IMR-90 (cell line): ENCODE measurements around the gene POGK. TPM values are rescaled to one million over a fixed set of nuclear protein-coding genes. Genes with fewer than 3 reads are reported as not detected.

Source experiments
- ATAC-seq: fragments of 200-7000 bp; cut with Tn5 transposase; 2 replicates; pipeline ENCODE4 v1.9.1; 2020; ENCODE audit warnings: low read depth, mild to moderate bottlenecking, moderate library complexity
- BruUV-seq: library from RNA; stranded (reverse); fragments of 400-500 nt; replicated peaks from 2 replicates; lab custom pipeline; 2021; lab: Mats Ljungman, UMichigan
- CTCF ChIA-PET: fragments of 300-600 bp; formaldehyde crosslinking; extraction: SDS; loops from one replicate; lab custom pipeline; 2021; ENCODE audit warnings: antibody characterized with exemption; lab: Yijun Ruan, JAX
- POLR2A ChIA-PET: fragments of 300-600 bp; sonication (Branson Sonifier 250); formaldehyde crosslinking; loops from one replicate; lab custom pipeline; 2022; ENCODE audit warnings: antibody characterized with exemption; ENCODE audit not compliant: unreplicated experiment; lab: Charles Lee
- DNase-seq: peaks from one replicate; pipeline ENCODE4 v3.0.0; 2013
- H2AFZ ChIP-seq: replicated peaks from 2 replicates; pipeline ENCODE3; 2013; ENCODE audit warnings: low read length, mild to moderate bottlenecking; ENCODE audit not compliant: poor library complexity
- H2AK5ac ChIP-seq: 2 replicates; pipeline ENCODE4 v1.6.1; 2013; ENCODE audit warnings: low read depth, low read length, inconsistent platforms
- H2AK9ac ChIP-seq: replicated peaks from 2 replicates; pipeline ENCODE3; 2013; ENCODE audit warnings: mild to moderate bottlenecking, low read depth, low read length, moderate library complexity; ENCODE audit not compliant: poor library complexity
- H2BK120ac ChIP-seq: 2 replicates; pipeline ENCODE4 v1.6.1; 2013; ENCODE audit warnings: low read depth, low read length, inconsistent platforms
- H2BK15ac ChIP-seq: 3 replicates; pipeline ENCODE4 v1.6.1; 2013; ENCODE audit warnings: low read depth, low read length, inconsistent platforms
- H2BK20ac ChIP-seq: 2 replicates; pipeline ENCODE4 v1.6.1; 2013; ENCODE audit warnings: low read depth, mild to moderate bottlenecking, inconsistent platforms, low read length, moderate library complexity
- H2BK5ac ChIP-seq: 2 replicates; pipeline ENCODE4 v1.6.1; 2013; ENCODE audit warnings: mild to moderate bottlenecking, low read depth, low read length, inconsistent platforms; ENCODE audit not compliant: poor library complexity, severe bottlenecking
- H3K14ac ChIP-seq: replicated peaks from 2 replicates; pipeline ENCODE4 v1.6.1; 2013; ENCODE audit warnings: low read depth, low read length, inconsistent platforms
- H3K18ac ChIP-seq: 2 replicates; pipeline ENCODE4 v1.6.1; 2013; ENCODE audit warnings: low read depth, low read length, control low read depth
- H3K23ac ChIP-seq: 2 replicates; pipeline ENCODE4 v1.6.1; 2013; ENCODE audit warnings: low read depth, low read length, inconsistent platforms
- H3K27ac ChIP-seq: 2 replicates; pipeline ENCODE4 v1.5.1; 2013; ENCODE audit warnings: mild to moderate bottlenecking, control low read depth, low read length; ENCODE audit not compliant: insufficient read depth
- H3K27me3 ChIP-seq: 2 replicates; pipeline ENCODE4 v1.6.1; 2013; ENCODE audit warnings: low read length; ENCODE audit not compliant: control insufficient read depth, insufficient read depth
- H3K36me3 ChIP-seq: 2 replicates; pipeline ENCODE4 v1.6.1; 2013; ENCODE audit warnings: low read length, mixed read lengths; ENCODE audit not compliant: control insufficient read depth, insufficient read depth
- H3K4ac ChIP-seq: 2 replicates; pipeline ENCODE4 v1.6.1; 2013; ENCODE audit warnings: low read depth, low read length, inconsistent platforms
- H3K4me1 ChIP-seq: 2 replicates; pipeline ENCODE4 v1.6.1; 2013; ENCODE audit warnings: low read length, mixed read lengths; ENCODE audit not compliant: control insufficient read depth, insufficient read depth
- H3K4me2 ChIP-seq: 2 replicates; pipeline ENCODE4 v1.6.1; 2013; ENCODE audit warnings: low read depth, mild to moderate bottlenecking, control low read depth, low read length, moderate library complexity
- H3K4me3 ChIP-seq: 2 replicates; pipeline ENCODE4 v1.5.1; 2013; ENCODE audit warnings: low read depth, mild to moderate bottlenecking, control low read depth, low read length, moderate library complexity; ENCODE audit not compliant: insufficient read depth
- H3K56ac ChIP-seq: 2 replicates; pipeline ENCODE4 v1.6.1; 2013; ENCODE audit warnings: low read length, inconsistent platforms; ENCODE audit not compliant: insufficient read depth; ENCODE audit errors: extremely low read depth
- H3K79me1 ChIP-seq, 2 experiments: 2 replicates each; pipeline ENCODE4 v1.6.1; 2013; ENCODE audit warnings: low read length in 2 of 2, inconsistent platforms in 1 of 2, low read depth in 1 of 2
- H3K9ac ChIP-seq: 2 replicates; pipeline ENCODE4 v1.6.1; 2013; ENCODE audit warnings: low read depth, low read length, control low read depth
- H3K9me1 ChIP-seq: 2 replicates; pipeline ENCODE4 v1.6.1; 2013; ENCODE audit warnings: low read length, inconsistent platforms; ENCODE audit not compliant: insufficient read depth
- H3K9me3 ChIP-seq: 2 replicates; pipeline ENCODE4 v1.6.1; 2013; ENCODE audit warnings: low read length; ENCODE audit not compliant: control insufficient read depth, insufficient read depth
- H4K20me1 ChIP-seq: 2 replicates; pipeline ENCODE4 v1.6.1; 2013; ENCODE audit warnings: low read length, inconsistent platforms; ENCODE audit not compliant: insufficient read depth
- H4K5ac ChIP-seq: 2 replicates; pipeline ENCODE4 v1.6.1; 2013; ENCODE audit warnings: mild to moderate bottlenecking, low read depth, low read length, control low read depth
- H4K8ac ChIP-seq, 2 experiments: 2 replicates each; pipeline ENCODE4 v1.6.1; 2013; ENCODE audit warnings: low read depth in 2 of 2, low read length in 2 of 2, control low read depth in 1 of 2, inconsistent platforms in 1 of 2
- H4K91ac ChIP-seq: 2 replicates; pipeline ENCODE4 v1.6.1; 2013; ENCODE audit warnings: low read depth, low read length, inconsistent platforms; ENCODE audit not compliant: insufficient read depth
- BHLHE40 ChIP-seq: fragments of 150-350 bp; IDR thresholded peaks from 2 replicates; pipeline ENCODE4 v1.6.1; 2016; ENCODE audit warnings: mild to moderate bottlenecking, low read depth, low read length
- CEBPB ChIP-seq: IDR thresholded peaks from 2 replicates; pipeline ENCODE4 v1.6.1; 2012; ENCODE audit warnings: low read depth, low read length, improper control_type of control experiment
- CHD1 ChIP-seq: IDR thresholded peaks from 2 replicates; pipeline ENCODE4 v1.6.1; 2012; ENCODE audit warnings: low read depth, low read length, improper control_type of control experiment
- FOS ChIP-seq: fragments of 150-350 bp; IDR thresholded peaks from 2 replicates; pipeline ENCODE4 v1.6.1; 2016; ENCODE audit warnings: low read depth, low read length
- MAFK ChIP-seq: IDR thresholded peaks from 2 replicates; pipeline ENCODE4 v1.6.1; 2012; ENCODE audit warnings: low read depth, low read length, improper control_type of control experiment
- MAZ ChIP-seq: IDR thresholded peaks from 2 replicates; pipeline ENCODE4 v1.6.1; 2012; ENCODE audit warnings: low read depth, mild to moderate bottlenecking, low read length, improper control_type of control experiment, moderate library complexity, borderline replicate concordance
- MXI1 ChIP-seq: IDR thresholded peaks from 2 replicates; pipeline ENCODE4 v1.6.1; 2012; ENCODE audit warnings: low read depth, mild to moderate bottlenecking, low read length, moderate library complexity, borderline replicate concordance
- NFE2L2 ChIP-seq: fragments of 150-350 bp; IDR thresholded peaks from 2 replicates; pipeline ENCODE4 v1.6.1; 2016; ENCODE audit warnings: low read depth, mild to moderate bottlenecking, low read length
- POLR2A ChIP-seq: IDR thresholded peaks from 2 replicates; pipeline ENCODE4 v1.6.1; 2012; ENCODE audit warnings: mild to moderate bottlenecking, low read depth, low read length
- RAD21 ChIP-seq: IDR thresholded peaks from 2 replicates; pipeline ENCODE4 v1.6.1; 2012; ENCODE audit warnings: low read length, improper control_type of control experiment
- RCOR1 ChIP-seq: IDR thresholded peaks from 2 replicates; pipeline ENCODE4 v1.6.1; 2012; ENCODE audit warnings: mild to moderate bottlenecking, low read length, improper control_type of control experiment; ENCODE audit not compliant: insufficient replicate concordance
- RFX5 ChIP-seq: IDR thresholded peaks from 2 replicates; pipeline ENCODE4 v1.8.0; 2012; ENCODE audit warnings: low read depth, mild to moderate bottlenecking, low read length, moderate library complexity
- SMC3 ChIP-seq: fragments of 150-350 bp; IDR thresholded peaks from 2 replicates; pipeline ENCODE4 v1.6.1; 2016; ENCODE audit warnings: low read depth, mild to moderate bottlenecking, antibody characterized with exemption, low read length, moderate library complexity
- WGBS, 2 experiments: methylation state at CpG; one replicate each; pipeline versions ENCODE4 v1.1.5 to v1.1.7; 2013; ENCODE audit warnings: missing lambda C conversion rate in 2 of 2; ENCODE audit not compliant: insufficient read length in 1 of 2; ENCODE audit errors: extremely low coverage in 2 of 2; 5-methylcytosine and 5-hydroxymethylcytosine counted together
- dilution Hi-C: fragments of 300-500 bp; cut with HindIII; formaldehyde crosslinking; loops from one replicate; pipeline ENCODE4 v1.14.3; 2018; ENCODE audit warnings: low sequenced_read_pairs; ENCODE audit not compliant: unreplicated experiment
- in situ Hi-C: fragments of 300-500 bp; cut with MboI; formaldehyde crosslinking; loops from 3 replicates; pipeline ENCODE4 v1.14.3; 2019; ENCODE audit warnings: low sequenced_read_pairs, inconsistent platforms, mixed read lengths
- intact Hi-C: fragments of 100-400 bp; cut with micrococcal nuclease; formaldehyde crosslinking; loops from 2 replicates; pipeline ENCODE4 v1.10.0; 2022
- polyA plus RNA-seq, 3 experiments: library from polyadenylated mRNA; depleted of rRNA; stranded (reverse); fragments of >200 nt; gene quantifications; 2 replicates each; pipeline ENCODE4 v1.2.3, GENCODE V29; 2012; ENCODE audit warnings: low replicate concordance in 1 of 3
- total RNA-seq: library from RNA; depleted of rRNA; stranded (reverse); fragments of >200 nt; gene quantifications from 2 replicates; pipeline ENCODE4 v1.2.3, GENCODE V29; 2012
- TF ChIP-seq, protein P1 (sequence below): fragments of 150-350 bp; IDR thresholded peaks from 2 replicates; pipeline ENCODE4 v1.6.1; 2016; ENCODE audit warnings: low read depth, mild to moderate bottlenecking, low read length, moderate library complexity, borderline replicate concordance
- TF ChIP-seq, protein P2 (sequence below): conservative IDR thresholded peaks from 2 replicates; pipeline ENCODE4 v1.5.1; 2012; ENCODE audit warnings: mild to moderate bottlenecking, low read depth, low read length, improper control_type of control experiment
- TF ChIP-seq, protein P3 (sequence below): fragments of 150-350 bp; IDR thresholded peaks from 2 replicates; pipeline ENCODE4 v1.6.1; 2017; ENCODE audit warnings: mild to moderate bottlenecking, antibody characterized with exemption, low read length, low read depth

POGK gene
- total and polyA plus RNA-seq, 2 of the 4 experiments (the other 2 are of a cell fraction), result 11.3 to 25.6 TPM

DNA sequence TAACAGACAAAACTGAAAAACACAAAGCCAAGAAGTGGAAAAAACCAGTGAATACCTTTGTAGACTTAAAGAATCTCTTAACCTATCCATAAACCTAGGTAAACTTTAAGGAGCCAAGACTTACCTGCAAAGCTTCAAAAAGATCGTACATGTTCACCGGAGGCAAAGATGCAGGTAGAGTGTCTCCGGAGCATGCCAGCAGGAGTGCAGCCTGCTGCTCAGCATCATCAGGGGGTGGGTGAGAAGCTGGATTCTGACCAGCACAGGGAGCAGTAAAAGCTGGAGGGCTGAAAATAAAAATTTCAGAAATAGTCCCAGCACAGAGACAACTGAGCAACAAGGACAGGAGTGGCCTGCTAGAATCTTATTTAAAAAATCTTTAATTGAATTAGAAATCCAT is 18.7 kb downstream of the POGK start:
- H2BK120ac ChIP-seq, result no peak overlapping the region
- TF ChIP-seq CHD1 (no peak), POLR2A (no peak), MAFK (no peak), RFX5 (no peak), CEBPB (no peak), SMC3 (no peak), RAD21 (no peak), BHLHE40 (no peak), MAZ (no peak), FOS (no peak), RCOR1 (no peak), NFE2L2 (no peak), MXI1 (no peak)
- TF ChIP-seq, protein P1, sequence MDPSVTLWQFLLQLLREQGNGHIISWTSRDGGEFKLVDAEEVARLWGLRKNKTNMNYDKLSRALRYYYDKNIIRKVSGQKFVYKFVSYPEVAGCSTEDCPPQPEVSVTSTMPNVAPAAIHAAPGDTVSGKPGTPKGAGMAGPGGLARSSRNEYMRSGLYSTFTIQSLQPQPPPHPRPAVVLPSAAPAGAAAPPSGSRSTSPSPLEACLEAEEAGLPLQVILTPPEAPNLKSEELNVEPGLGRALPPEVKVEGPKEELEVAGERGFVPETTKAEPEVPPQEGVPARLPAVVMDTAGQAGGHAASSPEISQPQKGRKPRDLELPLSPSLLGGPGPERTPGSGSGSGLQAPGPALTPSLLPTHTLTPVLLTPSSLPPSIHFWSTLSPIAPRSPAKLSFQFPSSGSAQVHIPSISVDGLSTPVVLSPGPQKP, result no peak
- TF ChIP-seq, protein P2, sequence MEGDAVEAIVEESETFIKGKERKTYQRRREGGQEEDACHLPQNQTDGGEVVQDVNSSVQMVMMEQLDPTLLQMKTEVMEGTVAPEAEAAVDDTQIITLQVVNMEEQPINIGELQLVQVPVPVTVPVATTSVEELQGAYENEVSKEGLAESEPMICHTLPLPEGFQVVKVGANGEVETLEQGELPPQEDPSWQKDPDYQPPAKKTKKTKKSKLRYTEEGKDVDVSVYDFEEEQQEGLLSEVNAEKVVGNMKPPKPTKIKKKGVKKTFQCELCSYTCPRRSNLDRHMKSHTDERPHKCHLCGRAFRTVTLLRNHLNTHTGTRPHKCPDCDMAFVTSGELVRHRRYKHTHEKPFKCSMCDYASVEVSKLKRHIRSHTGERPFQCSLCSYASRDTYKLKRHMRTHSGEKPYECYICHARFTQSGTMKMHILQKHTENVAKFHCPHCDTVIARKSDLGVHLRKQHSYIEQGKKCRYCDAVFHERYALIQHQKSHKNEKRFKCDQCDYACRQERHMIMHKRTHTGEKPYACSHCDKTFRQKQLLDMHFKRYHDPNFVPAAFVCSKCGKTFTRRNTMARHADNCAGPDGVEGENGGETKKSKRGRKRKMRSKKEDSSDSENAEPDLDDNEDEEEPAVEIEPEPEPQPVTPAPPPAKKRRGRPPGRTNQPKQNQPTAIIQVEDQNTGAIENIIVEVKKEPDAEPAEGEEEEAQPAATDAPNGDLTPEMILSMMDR, result no peak
- TF ChIP-seq, protein P3, sequence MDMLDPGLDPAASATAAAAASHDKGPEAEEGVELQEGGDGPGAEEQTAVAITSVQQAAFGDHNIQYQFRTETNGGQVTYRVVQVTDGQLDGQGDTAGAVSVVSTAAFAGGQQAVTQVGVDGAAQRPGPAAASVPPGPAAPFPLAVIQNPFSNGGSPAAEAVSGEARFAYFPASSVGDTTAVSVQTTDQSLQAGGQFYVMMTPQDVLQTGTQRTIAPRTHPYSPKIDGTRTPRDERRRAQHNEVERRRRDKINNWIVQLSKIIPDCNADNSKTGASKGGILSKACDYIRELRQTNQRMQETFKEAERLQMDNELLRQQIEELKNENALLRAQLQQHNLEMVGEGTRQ, result no peak
- H3K27me3 ChIP-seq, result no peaks in the 10 kb centered on the region
- peaks cover 0 to 6% of the 10 kb centered on the region in 2 experiments; a peak in 2 of 4 replicates for H3K79me1 ChIP-seq
- H3K36me3 ChIP-seq, result peaks cover 26% of the 10 kb centered on the region
- no TSS peak for BruUV-seq
- no peak overlapping the region for H4K5ac ChIP-seq
- H3K4ac ChIP-seq, result no peak overlapping the region
- no peak overlapping the region for H2AK9ac ChIP-seq
- H2BK5ac ChIP-seq, result no peak overlapping the region
- no peak overlapping the region for H4K8ac ChIP-seq
- no peak overlapping the region for H3K23ac ChIP-seq
- H4K91ac ChIP-seq, result no peak overlapping the region
- no peak overlapping the region for H2AK5ac ChIP-seq
- no peak overlapping the region for H3K27ac ChIP-seq
- H3K4me3 ChIP-seq, result no peak overlapping the region
- no peaks in the 10 kb centered on the region for H3K9me3 ChIP-seq
- no peak overlapping the region for H3K56ac ChIP-seq
- H3K4me1 ChIP-seq, result no peaks in the 10 kb centered on the region
- DNase-seq, result no peak
- ChIA-PET CTCF (no interaction called here), POLR2A (no interaction called here)
- no peak overlapping the region for H2BK15ac ChIP-seq
- WGBS, 2 experiments, result no CpG with 5 or more reads among the region's 3 CpGs
- H3K9ac ChIP-seq, result no peak overlapping the region
- no peak overlapping the region for H3K14ac ChIP-seq
- no peak for ATAC-seq
- no peak overlapping the region for H2BK20ac ChIP-seq
- H2AFZ ChIP-seq, result no peak overlapping the region
- H4K20me1 ChIP-seq, result no peaks in the 10 kb centered on the region
- dilution Hi-C loops, result no loop called here
- H3K4me2 ChIP-seq, result no peak overlapping the region
- in situ Hi-C loops, result no loop called here
- intact Hi-C loops, result no loop called here
- peaks cover 2% of the 10 kb centered on the region; the same call in 1 of the 2 replicates for H3K9me1 ChIP-seq
- H3K18ac ChIP-seq, result no peak overlapping the region
